HG03060 (cell line): ENCODE data around the gene DRC3.
"Not testable (repeated sequence)": the region's sequence is repeated elsewhere in the genome, so short reads cannot be mapped to it uniquely, and the experiment has no call there.

Experiments
- ATAC-seq: cut with Tn5 transposase; IDR thresholded peaks from one replicate; pipeline ENCODE4 v1.9.1; 2021; ENCODE audit warnings: low read depth, moderate number of reproducible peaks; ENCODE audit not compliant: unreplicated experiment

Gene DRC3

DNA sequence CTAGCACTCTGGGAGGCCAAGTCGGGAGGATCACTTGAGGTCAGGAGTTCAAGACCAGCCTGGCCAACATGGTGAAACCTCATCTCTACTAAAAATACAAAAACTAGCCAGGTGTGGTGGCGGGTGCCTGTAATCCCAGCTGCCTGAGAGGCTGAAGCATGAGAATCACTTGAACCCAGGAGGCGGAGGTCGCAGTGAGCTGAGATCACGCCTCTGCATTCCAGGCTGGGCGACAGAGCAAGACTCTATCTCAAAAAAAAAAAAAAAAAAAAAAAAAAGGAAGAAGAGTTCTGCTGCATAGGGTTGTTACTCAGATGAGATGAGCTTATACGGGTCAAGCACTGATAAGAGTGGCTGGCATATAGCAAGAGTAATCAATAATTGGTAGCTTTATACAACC lies 32.7 kb upstream of the DRC3 start:
- ATAC-seq: not testable (repeated sequence)

DNA sequence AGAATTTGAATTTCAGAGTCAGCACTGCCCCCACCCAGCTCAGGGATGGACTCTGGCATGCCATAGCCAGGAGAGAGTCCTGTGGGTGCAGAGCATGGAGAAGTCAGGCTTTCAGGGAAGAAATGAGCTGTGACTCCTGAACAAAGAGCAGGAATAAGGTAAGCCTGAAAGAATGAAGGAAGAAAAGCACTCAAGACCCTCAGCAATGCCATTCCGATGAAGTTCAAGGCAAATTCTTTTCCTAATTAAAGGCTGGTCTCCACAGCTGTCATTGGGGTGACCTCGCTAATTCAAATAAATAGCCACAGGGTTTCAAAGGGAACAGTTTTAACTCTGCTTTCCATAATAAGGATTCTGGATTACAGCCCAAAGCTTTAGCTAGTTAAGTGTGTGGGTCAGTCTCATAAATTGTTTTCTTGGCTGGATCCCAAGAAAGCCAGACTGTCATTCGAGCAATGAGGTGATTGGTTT lies 32.2 kb upstream of the DRC3 start:
- no peak for ATAC-seq

DNA sequence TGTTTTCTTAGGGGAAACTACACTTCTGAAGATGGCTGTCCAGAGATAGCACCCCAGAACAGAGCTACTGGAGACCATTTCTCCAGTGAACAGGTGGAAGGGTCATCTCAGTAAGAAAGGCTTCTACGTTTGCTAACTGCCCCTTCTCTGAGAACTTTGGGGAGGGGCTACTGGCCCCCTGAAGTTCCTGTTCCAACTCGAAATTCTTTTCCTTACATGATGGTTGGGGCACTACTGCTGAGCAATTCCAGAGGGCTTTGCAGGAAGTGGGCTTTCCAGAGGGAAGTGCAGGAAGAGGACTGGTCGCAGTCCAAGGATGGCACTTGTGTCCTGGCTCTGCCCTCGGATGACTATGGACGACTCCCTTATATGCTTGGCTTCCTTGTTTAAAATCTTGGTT lies 31.6 kb upstream of the DRC3 start:
- ATAC-seq: no peak

DNA sequence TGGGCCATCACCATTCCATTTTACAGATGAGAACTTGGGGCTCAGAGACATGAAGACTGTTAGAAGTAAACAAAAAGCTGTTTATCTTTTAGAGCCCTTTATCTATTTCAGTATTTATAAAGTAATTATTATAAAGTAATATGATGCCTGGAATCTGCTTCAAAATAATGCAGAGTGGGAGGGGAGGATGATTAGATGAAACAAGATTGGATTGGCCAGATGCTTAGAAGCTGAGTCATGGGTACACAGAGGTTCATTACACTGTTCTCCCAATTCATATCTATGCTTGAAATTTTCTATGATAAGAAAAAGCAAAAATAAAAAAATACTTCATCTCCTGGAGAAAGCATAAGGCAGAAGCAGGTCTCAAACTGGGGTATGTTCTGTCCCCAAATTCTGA lies 29.8 kb upstream of the DRC3 start:
- no peak for ATAC-seq

DNA sequence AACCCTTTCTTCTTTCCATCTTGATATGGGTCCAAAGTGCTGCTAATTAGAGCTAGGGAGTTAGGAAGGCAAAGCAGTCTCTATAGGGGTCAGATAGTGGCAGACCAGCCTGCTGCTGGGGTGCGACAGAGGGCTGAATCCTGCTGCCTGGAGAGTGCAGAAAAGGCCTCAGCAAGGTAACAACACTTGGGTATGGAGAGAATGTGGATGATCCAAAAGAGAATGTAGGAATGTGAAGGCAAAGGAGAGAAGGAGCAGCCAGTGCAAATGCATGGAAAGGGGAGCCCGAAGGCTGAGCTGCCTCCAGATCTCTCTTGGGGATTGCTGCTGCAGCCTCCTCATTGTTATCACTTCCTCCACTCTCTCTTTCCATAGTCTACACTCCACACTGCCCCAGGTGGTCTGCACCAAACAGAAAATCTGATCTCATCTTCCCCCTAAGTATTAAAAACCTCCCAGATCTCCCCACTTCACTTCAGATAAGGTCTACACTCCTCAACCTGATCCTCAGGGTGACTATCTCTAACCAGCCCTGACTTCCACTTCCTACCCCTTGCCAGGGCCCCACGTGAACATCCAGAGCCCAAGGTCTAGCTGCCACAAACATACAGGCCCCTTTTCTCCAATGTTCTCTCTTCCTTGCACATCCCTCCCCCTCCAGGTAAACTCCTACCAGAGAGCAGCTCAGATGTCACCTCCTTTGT lies 29.2 kb upstream of the DRC3 start:
- no peak for ATAC-seq

DNA sequence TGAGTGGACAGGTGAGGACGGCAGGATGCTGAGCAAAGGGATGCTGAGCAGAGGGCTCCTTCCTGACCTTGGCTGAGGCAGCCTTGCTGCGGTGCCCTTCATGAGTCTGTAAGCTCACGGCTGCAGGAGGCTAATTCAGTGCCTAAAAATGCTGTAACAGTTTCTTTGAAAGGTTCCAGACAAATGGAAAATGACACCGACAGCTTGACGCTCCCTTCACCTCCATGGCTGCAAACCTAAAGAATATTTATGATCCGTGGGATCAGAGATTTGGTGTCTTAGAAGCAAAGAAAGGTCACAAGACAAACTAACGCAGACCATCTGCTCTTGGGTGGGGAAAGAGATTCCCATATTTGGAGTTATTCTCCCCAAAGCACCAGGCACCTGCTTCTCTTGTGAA lies 28.4 kb upstream of the DRC3 start:
- ATAC-seq: no peak

DNA sequence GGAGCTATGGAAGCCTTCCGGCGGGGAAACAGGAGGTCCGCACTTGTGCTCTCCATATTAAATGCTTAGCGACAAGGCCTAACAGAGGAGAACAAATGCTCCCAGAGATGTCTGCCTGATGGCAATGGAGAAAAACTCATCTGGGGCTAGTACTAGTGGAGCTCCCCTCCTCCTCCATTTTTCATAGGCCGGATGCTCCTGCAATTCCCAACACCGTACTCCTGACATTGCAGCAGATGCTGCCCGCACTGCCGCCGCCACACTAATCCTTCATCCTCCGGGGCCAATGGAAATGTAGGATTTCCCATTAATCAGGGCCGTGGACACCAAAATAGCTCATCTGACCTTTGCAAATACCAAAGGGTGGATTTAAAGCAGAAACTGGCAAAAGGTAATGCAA lies 27.9 kb upstream of the DRC3 start:
- no peak for ATAC-seq

DNA sequence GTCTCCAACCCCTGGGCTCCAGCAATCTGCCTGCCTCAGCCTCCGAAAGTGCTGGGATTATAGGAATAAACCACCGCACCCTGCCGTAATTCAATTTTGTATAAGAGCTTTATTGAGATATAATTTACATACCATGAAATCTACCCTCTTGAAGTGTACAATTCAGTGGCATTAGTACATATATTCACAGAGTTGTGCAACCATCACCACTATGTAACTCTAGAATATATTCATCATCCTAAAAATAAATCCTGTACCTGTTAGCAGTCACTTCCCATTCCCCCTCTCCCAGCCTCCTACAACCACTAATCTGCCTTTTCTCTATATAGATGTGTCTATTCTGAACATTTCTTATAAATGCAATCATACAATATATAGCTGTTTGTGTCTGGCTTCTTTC lies 26.6 kb upstream of the DRC3 start:
- ATAC-seq: no peak

DNA sequence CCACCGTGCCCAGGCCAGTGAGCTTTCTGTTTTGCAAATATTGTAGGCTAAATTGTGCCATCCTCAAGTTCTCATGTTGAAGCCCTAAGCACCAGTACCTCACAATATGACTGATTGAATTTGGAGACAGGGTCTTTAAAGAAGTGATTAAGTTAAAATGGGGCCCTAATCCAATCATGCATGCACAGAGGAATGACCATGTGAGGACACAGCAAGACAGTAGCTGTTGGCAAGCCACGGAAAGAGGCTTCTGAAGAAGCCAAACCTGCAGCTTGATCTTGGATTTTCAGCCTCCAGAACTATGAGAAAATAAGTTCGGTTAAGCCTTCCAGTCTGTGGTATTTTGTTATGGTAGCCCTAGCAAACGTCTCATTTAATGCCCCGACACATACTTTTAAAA lies 25.4 kb upstream of the DRC3 start:
- no peak for ATAC-seq

DNA sequence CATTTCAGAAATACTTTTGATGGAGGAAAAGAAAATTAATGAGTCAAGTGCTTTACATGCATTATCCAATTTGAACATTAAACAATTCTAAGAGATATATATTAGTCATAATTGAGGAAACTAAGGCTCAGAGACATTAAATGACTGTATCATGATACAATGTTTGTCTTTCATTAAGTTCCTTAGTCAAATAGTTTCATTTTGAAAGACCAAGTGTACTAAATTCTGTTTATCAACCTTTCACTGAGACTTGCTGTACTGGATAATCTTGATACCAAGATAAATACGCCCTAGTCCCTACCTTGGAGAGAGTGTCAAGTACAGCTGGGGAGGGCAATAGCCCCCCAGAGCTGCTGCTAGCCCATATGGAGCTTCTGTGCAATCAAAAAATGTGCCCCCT lies 24.7 kb upstream of the DRC3 start:
- no peak for ATAC-seq

DNA sequence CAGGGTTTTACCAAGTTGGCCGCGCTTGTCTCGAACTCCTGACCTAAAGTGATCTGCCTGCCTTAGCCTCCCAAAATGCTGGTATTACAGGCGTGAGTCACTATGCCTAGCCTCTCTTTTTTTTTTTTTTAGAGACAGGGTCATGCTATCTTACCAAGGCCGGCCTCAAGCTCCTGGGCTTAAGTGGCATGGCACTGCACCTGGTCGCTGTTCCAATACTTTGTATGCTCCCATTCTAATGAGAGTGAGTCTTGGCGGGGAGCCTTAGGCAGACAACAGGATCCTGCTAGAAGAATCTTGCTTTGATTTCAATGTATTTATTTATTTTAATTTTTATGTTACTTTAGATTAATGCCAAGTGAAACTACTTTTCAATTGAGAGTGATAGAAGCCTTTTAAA lies 22.3 kb upstream of the DRC3 start:
- ATAC-seq: no peak

DNA sequence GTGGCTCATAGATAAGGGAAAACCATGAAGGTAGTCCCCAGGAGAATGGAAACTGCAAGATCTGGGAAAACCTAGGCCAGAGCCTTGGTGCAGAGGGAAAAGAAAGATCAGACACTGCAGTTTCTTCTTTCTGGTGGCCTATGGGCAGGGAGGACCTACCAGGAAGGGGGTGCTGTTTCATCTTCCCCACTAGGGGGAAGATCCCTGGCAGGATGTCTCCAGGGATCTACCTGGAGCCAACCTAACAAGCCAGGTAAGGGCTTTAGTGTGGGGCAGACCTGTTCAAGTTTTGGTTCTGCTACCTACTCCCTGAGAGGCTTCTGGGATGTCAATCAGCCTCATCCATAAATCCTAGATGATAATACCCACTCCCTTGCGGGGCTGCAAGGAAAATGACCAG lies 21.9 kb upstream of the DRC3 start:
- no peak for ATAC-seq

DNA sequence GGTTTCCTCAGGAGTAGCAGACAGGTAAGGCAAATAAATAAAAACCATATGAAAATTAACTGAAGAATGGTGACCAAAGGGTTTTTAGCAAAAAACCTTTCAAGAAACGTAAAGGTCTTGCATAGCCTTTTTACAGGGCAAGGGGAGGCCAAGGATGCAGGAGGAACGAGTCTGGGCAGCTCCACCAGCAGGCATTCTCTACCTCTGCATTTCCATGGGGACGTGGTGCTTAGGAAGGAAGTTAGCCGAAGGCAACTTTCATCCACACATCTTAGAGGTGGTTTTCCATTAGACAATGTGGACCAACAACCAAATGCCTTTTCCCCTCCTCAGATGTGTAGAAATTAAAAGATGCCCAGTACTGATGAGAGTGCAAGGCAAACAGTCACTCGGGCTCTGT lies 21.1 kb upstream of the DRC3 start:
- no peak for ATAC-seq

DNA sequence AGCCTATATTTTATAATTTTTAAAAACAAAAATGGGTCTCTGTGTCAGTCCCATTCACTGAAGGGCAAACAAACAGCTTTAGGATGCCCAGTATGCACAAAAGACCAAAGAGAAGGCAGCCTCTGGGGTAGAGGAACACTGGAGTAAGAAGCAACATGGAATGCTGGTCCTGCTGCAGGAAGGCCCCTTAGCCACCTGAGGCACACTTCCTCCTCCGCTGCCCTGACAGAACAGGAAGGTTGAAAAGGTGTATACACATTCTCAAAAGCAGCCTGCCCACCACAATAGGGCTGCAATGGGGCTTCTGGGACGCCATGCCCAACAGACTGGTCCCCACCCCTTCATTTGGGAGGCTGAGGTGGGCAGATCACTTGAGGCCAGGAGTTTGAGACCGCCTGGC lies 20.0 kb upstream of the DRC3 start:
- no peak for ATAC-seq

DNA sequence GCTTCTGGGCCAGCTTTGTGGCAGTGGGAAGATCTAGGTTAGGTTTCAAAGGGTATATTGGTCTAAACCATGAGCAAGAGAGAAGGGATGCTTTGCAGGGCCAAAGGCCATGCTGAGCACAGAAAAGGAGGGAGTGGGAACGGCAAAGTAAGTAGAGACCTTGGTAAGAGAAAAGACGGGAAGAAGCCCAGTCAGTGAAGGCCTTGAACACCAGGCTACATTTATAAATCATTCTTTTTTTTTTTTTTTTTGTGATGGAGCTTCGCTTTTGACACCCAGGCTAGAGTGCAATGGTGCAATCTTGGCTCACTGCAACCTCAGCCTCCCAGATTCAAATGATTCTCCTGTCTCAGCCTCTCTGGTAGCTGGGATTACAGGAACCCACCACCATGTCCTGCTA lies 18.6 kb upstream of the DRC3 start:
- no peak for ATAC-seq

DNA sequence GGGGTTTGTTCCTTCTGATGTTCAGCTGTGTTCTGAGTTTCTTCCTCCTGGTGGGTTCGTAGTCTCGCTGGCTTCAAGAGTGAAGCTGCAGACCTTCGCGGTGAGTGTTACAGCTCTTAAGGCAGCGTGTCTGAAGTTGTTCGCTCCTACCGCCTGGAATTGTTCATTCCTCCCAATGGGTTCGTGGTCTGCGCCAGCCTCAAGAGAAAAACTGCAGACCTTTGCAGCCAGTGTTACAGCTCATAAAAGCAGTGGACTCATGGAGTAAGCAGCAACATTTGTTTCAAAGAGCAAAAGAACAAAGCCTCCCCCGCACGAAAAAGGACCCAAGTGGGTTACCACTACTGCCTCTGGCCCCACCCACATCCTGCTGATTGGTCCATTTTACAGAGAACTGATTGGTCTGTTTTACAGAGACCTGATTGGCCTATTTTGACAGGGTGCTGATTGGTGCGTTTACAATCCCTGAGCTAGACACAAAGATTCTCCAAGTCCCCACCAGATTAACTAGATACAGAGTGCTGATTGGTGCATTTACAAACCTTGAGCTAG lies 16.8 kb upstream of the DRC3 start:
- ATAC-seq: not testable (repeated sequence)

DNA sequence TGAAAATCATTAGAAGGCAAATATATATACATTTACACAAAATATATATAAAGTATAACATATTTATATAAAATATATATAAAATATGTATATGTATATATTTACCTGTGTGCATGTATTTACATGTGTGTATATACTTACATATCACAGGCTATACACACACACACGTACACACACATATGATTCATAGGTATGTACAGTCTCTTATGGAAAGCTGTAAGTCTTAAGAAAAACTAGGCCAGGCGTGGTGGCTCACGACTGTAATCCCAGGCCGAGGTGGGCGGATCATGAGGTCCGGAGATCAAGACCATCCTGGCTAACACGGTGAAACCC lies 15.1 kb upstream of the DRC3 start:
- no peak for ATAC-seq

DNA sequence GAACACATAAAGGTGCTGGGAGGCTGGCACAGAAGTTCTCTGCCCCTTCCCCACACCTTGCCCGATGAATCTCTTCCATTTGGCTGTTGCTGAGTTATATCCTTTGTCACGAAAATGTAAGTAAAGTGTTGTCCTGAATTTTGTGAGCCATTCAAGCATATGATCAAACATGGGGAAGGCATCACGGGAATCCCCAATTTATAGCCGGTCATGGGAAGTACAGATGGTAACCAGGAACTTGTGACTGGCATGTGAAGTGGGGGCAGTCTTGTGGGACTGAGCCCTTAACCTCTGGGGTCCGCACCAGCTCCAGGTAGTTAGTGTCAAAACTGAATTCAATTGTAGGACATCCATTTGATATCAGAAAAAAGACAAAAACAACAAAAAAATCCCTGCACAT lies 13.7 kb upstream of the DRC3 start:
- no peak for ATAC-seq

DNA sequence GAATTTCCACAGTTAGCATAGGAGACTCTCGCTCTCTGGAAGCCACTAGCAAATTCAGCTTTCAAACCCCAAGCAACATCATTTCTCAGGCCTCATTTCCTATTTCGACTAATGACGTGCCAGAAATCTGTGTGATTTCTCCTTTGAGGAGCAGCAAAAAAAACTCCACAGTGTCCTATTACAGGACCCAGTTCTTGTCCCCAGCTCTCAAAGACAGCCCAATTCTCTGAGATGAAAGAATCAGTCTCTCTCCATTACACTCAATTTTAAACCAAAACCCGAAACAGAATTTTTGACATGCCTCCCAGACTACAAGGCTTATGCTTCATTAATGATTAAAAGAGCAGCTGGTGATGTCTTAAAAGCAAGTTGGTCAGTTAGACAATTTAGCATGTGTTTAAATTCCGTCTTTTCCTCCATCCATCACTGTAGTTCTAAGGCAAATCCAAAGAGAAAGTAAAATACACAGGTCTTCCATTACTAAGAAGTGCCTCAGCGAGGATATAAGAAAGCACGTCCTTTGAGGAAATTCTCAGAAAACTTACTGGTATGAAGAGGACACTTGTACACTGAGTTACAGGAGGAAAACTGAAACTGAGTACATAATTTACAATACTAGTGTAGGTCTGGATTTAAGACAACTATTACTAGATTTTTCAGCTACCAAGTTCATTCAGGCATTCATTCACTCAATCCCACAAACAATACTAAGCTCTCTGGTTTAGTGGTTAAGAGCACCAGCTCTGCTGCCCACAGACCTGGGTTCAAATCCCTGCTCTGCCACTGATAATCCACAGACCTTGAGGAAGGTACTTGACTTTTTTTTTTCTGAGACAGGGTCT lies 12.9 kb upstream of the DRC3 start:
- no peak for ATAC-seq

DNA sequence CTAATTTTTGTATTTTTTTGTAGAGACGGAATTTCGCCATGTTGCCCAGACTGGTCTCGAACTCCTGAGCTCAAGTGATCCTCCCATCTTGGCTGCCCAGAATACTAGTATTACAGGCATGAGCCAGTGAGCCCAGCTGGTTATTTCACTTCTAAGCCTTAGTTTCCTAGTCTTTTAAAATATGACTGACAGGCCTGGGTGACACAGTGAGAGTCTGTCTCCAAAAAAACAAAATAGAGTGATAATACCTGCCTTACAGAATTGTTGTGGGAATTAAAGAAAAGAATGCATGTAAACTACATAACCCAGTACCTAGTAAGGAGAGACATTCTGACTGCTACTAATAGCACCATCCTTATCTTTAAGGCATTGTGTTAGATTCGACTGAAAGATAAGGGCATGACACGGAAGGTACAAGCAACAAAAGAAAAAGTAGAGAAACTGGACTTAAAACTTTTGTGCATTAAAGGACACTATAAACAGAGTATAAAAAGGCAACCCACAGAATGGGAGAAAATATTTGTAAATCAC lies 12.1 kb upstream of the DRC3 start:
- no peak for ATAC-seq

DNA sequence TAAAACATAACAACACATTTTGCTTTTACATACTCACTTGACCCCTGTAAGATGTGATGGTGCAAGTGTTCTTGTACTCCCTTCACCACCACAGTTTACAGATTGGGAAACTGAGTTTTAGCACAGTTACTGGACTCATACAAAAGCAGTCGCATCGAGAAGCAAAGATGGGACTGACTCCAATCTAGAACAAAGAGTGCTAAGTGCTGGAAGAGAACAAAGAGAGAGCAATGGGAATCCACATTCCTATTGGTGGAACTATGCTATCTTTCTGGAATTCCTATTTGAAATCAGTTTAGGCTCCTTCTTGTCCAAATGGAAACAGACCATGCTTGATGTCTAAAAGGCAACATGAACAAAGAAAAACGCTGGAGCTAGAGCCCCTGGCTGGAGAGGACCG lies 9.6 kb upstream of the DRC3 start:
- no peak for ATAC-seq
